NCI-H2227 (cell line): Measurements from ENCODE around the gene SPTBN4.
A peak's percentile ranks its signal among the peaks of the same experiment; 100 is the strongest.
"Not testable (repeated sequence)": the region's sequence is repeated elsewhere in the genome, so short reads cannot be mapped to it uniquely, and the experiment has no call there.

Source experiments
- DNase-seq: peaks from one replicate; lab custom pipeline; 2025; ENCODE audit not compliant: unreplicated experiment; lab: John Stamatoyannopoulos, UW

Gene SPTBN4

GRCh38 chr19:40559394-40559793 is 92.6 kb downstream of the SPTBN4 start:
- no peak for DNase-seq

- no peak for DNase-seq
These were observed 93.3 kb downstream of the SPTBN4 start for GRCh38 chr19:40560092-40560507.

GRCh38 chr19:40561947-40562346 is 95.1 kb downstream of the SPTBN4 start:
- DNase-seq: no peak

- not testable (repeated sequence) for DNase-seq
These were observed 97.7 kb downstream of the SPTBN4 start for GRCh38 chr19:40564535-40564934.

GRCh38 chr19:40565355-40565754 is 98.6 kb downstream of the SPTBN4 start:
- no peak for DNase-seq

GRCh38 chr19:40565910-40566495 is 99.2 kb downstream of the SPTBN4 start:
- no peak for DNase-seq

- no peak for DNase-seq
These were observed 100.4 kb downstream of the SPTBN4 start for GRCh38 chr19:40567040-40567749.

- no peak for DNase-seq
These were observed 101.1 kb downstream of the SPTBN4 start for GRCh38 chr19:40567750-40568494.

GRCh38 chr19:40570313-40571004 is 103.7 kb downstream of the SPTBN4 start:
- DNase-seq: peak; percentile 100

GRCh38 chr19:40571005-40571318 is 104.2 kb downstream of the SPTBN4 start:
- DNase-seq: no peak

GRCh38 chr19:40571831-40572495 is 105.2 kb downstream of the SPTBN4 start:
- no peak for DNase-seq

- DNase-seq: peak; percentile 80
These were observed 108.5 kb downstream of the SPTBN4 start for GRCh38 chr19:40575326-40575725.

GRCh38 chr19:40576151-40576584 is 109.4 kb downstream of the SPTBN4 start:
- peak; percentile 92 for DNase-seq

GRCh38 chr19:40576585-40577451 is 110.0 kb downstream of the SPTBN4 start, which contains the start of gene SHKBP1:
TSS of gene SHKBP1 (plus strand) at chr19:40576873. CDS start at chr19:40576900, 27 bp downstream.
- DNase-seq: peak; percentile 100

GRCh38 chr19:40578442-40578908 is 111.7 kb downstream of the SPTBN4 start:
- DNase-seq: peak; percentile 80

- no peak for DNase-seq
These were observed 113.8 kb downstream of the SPTBN4 start for GRCh38 chr19:40580619-40581018.

GRCh38 chr19:40581531-40581930 is 114.7 kb downstream of the SPTBN4 start:
- no peak for DNase-seq

GRCh38 chr19:40582467-40582866 is 115.7 kb downstream of the SPTBN4 start:
- no peak for DNase-seq

- no peak for DNase-seq
These were observed 116.5 kb downstream of the SPTBN4 start for GRCh38 chr19:40583283-40583682.

- DNase-seq: no peak
These were observed 117.2 kb downstream of the SPTBN4 start for GRCh38 chr19:40584007-40584406.
